Fibroblast of lung (primary cell): ENCODE results near the gene TMEM120B. TPM values are rescaled to one million over a fixed set of nuclear protein-coding genes. Genes with fewer than 3 reads are reported as not detected.
A peak's percentile ranks its signal among the peaks of the same experiment; 100 is the strongest.

Experiments
- DNase-seq, 2 donors: peaks; one replicate each; pipeline versions ENCODE4 v3.0.0 to v3.0.0-alpha.2; 2010; ENCODE audit warnings: low read depth in 2 of 2
- H2AFZ ChIP-seq: 2 replicates; pipeline ENCODE4 v1.5.1; 2012; ENCODE audit warnings: low read length, control low read depth, inconsistent platforms
- H3K27ac ChIP-seq: 2 replicates; pipeline ENCODE4 v1.5.1; 2011; ENCODE audit warnings: low read length, control low read depth; ENCODE audit not compliant: insufficient read depth
- H3K27me3 ChIP-seq: 2 replicates; pipeline ENCODE4 v1.5.1; 2011; ENCODE audit warnings: mild to moderate bottlenecking, low read length; ENCODE audit not compliant: control insufficient read depth, insufficient read depth
- H3K36me3 ChIP-seq: 2 replicates; pipeline ENCODE4 v1.5.1; 2011; ENCODE audit warnings: low read length; ENCODE audit not compliant: control insufficient read depth, insufficient read depth
- H3K4me1 ChIP-seq: 2 replicates; pipeline ENCODE4 v1.5.1; 2011; ENCODE audit warnings: low read length; ENCODE audit not compliant: control insufficient read depth, insufficient read depth; ENCODE audit errors: extremely low read depth
- H3K4me2 ChIP-seq: 2 replicates; pipeline ENCODE4 v1.5.1; 2011; ENCODE audit warnings: low read length, control low read depth; ENCODE audit not compliant: insufficient read depth; ENCODE audit errors: extremely low read depth
- H3K4me3 ChIP-seq, 4 experiments: fragments of 200-600 bp in 1 of 4; sonication (generic) in 1 of 4; replicated peaks in 1 of 4; 2 replicates each; pipeline ENCODE4 v1.5.1; 2011 to 2016; ENCODE audit warnings: low read length in 4 of 4, low read depth in 3 of 4, mild to moderate bottlenecking in 3 of 4, control low read depth in 2 of 4, inconsistent platforms in 1 of 4, mixed read lengths in 1 of 4; ENCODE audit not compliant: insufficient read depth in 1 of 4; ENCODE audit errors: control extremely low read depth in 1 of 4
- H3K79me2 ChIP-seq: 2 replicates; pipeline ENCODE4 v1.5.1; 2012; ENCODE audit warnings: mild to moderate bottlenecking, low read length, inconsistent platforms; ENCODE audit not compliant: control insufficient read depth, insufficient read depth
- H3K9ac ChIP-seq: 2 replicates; pipeline ENCODE4 v1.5.1; 2011; ENCODE audit warnings: mild to moderate bottlenecking, low read length, control low read depth; ENCODE audit not compliant: insufficient read depth
- H3K9me3 ChIP-seq: 2 replicates; pipeline ENCODE4 v1.5.1; 2012; ENCODE audit warnings: low read depth, low read length; ENCODE audit not compliant: control insufficient read depth, insufficient read depth
- H4K20me1 ChIP-seq: 2 replicates; pipeline ENCODE4 v1.5.1; 2011; ENCODE audit warnings: low read length; ENCODE audit not compliant: control insufficient read depth, insufficient read depth; ENCODE audit errors: extremely low read depth
- EZH2 ChIP-seq: IDR thresholded peaks from 2 replicates; pipeline ENCODE4 v1.5.1; 2012; ENCODE audit warnings: low read length, control low read depth, mild to moderate bottlenecking; ENCODE audit errors: missing control alignments
- polyA plus RNA-seq, 2 donors: library from polyadenylated mRNA; depleted of rRNA in 1 of 2; stranded (reverse) in 1 of 2; unstranded in 1 of 2; fragments of >200 nt; gene quantifications; 2 replicates each; pipeline ENCODE4 v1.2.1, GENCODE V29; 2011 to 2012; ENCODE audit warnings: missing spikeins in 1 of 2
- total RNA-seq: library from RNA; depleted of rRNA; stranded (reverse); fragments of >200 nt; gene quantifications from 2 replicates; pipeline ENCODE4 v1.2.1, GENCODE V29; 2014
- TF ChIP-seq, protein P1 (sequence below), 2 donors: IDR thresholded peaks in 1 of 2; conservative IDR thresholded peaks in 1 of 2; 1 replicate in 1 of 2; 2 replicates in 1 of 2; pipeline ENCODE4 v1.5.1; 2011 to 2012; ENCODE audit warnings: low read length in 2 of 2, control low read depth in 1 of 2, inconsistent platforms in 1 of 2, low read depth in 1 of 2, mild to moderate bottlenecking in 1 of 2

Gene TMEM120B
- total and polyA plus RNA-seq, 2 donors (not counting 1 experiment from before 2014, with no cell fraction given), result 8.6 TPM

DNA sequence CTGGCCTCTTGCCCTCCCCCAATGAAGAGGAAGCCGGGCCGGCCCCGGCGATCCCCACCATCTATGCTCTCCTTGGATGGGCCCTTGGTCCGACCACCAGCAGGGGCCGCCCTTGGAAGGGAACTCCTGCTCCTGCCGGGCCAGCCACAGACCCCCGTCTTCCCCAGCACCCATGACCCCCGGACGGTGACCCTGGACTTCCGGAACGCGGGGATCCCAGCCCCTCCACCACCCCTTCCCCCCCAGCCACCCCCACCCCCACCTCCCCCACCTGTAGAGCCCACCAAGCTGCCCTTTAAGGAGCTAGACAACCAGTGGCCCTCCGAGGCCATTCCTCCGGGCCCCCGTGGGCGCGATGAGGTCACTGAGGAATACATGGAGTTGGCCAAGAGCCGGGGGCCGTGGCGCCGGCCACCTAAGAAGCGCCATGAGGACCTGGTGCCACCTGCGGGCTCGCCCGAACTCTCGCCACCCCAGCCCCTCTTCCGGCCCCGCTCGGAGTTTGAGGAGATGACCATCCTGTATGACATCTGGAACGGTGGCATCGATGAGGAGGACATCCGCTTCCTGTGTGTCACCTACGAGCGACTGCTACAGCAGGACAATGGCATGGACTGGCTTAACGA is 110.7 kb downstream of the TMEM120B start:
- Histone ChIP-seq H3K27me3 (no peaks in the 10 kb centered on the region), H3K36me3 (peaks cover 52% of the 10 kb centered on the region), H3K9ac (no peak overlapping the region), H3K4me3 (no peak overlapping the region), H2AFZ (no peak overlapping the region), H3K79me2 (no peaks in the 10 kb centered on the region), H3K4me1 (no peaks in the 10 kb centered on the region), H3K27ac (no peak overlapping the region), H4K20me1 (no peaks in the 10 kb centered on the region), H3K4me2 (no peak overlapping the region), H3K9me3 (no peaks in the 10 kb centered on the region)
- no peak for TF ChIP-seq EZH2
- TF ChIP-seq, protein P1, sequence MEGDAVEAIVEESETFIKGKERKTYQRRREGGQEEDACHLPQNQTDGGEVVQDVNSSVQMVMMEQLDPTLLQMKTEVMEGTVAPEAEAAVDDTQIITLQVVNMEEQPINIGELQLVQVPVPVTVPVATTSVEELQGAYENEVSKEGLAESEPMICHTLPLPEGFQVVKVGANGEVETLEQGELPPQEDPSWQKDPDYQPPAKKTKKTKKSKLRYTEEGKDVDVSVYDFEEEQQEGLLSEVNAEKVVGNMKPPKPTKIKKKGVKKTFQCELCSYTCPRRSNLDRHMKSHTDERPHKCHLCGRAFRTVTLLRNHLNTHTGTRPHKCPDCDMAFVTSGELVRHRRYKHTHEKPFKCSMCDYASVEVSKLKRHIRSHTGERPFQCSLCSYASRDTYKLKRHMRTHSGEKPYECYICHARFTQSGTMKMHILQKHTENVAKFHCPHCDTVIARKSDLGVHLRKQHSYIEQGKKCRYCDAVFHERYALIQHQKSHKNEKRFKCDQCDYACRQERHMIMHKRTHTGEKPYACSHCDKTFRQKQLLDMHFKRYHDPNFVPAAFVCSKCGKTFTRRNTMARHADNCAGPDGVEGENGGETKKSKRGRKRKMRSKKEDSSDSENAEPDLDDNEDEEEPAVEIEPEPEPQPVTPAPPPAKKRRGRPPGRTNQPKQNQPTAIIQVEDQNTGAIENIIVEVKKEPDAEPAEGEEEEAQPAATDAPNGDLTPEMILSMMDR (conservative IDR thresholded peaks at IDR 0.05 in 1 of 2, IDR thresholded peaks at IDR 0.05 in 1 of 2; ENCODE audit: low read depth in 1 of 2, low read length in 2 of 2), result peak in 1 of 2 donors; percentile 9
- DNase-seq, result no peak

DNA sequence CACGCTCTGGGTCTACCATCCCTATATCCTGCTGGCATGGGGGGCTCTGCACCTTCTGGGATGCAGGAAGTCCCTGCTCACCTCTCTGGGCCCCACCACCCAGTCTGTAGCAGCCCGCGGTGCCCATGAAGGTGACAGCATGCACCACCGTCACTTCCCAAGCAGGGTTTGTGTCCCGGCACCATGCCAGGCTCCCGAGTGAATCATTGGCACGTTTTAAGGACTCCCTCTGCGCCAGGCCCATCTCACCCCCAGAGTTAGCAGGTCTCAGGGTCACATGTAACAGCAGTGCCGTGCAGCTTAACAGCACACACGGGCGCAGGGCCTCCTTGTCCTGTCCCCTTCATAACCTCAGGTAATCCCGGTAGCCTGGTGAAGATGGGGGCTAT is 111.2 kb downstream of the TMEM120B start:
- DNase-seq, result no peak
- Histone ChIP-seq H3K27ac (no peak overlapping the region), H3K36me3 (peaks cover 56% of the 10 kb centered on the region), H3K79me2 (no peaks in the 10 kb centered on the region), H3K9me3 (no peaks in the 10 kb centered on the region), H3K27me3 (no peaks in the 10 kb centered on the region), H4K20me1 (no peaks in the 10 kb centered on the region), H3K4me3 (no peak overlapping the region), H3K4me1 (no peaks in the 10 kb centered on the region), H3K4me2 (no peak overlapping the region), H2AFZ (no peak overlapping the region), H3K9ac (no peak overlapping the region)
- TF ChIP-seq, protein P1 (conservative IDR thresholded peaks at IDR 0.05 in 1 of 2, IDR thresholded peaks at IDR 0.05 in 1 of 2; ENCODE audit: low read depth in 1 of 2, low read length in 2 of 2), result no peak
- no peak for TF ChIP-seq EZH2

DNA sequence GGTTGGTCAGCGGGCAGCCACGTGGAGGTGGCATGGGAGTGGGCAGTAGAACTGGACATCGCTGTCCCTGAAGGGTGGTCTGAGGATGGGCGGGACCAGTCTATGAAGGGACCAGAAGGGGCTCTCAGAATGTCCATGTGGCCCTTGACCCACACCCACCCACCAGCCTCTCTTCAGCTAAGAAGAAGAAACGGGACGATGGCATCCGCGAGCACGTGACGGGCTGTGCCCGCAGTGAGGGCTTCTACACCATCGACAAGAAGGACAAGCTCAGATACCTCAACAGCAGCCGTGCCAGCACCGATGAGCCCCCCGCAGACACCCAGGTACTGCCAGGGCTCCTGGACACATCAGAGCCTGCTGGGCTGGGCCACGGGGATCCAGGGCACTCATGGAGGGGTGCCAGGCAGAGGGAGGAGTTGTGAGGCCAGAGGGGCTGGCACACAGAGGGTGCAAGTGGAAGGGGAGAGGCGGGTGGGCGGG is 112.5 kb downstream of the TMEM120B start:
- Histone ChIP-seq H3K4me3 (no peak overlapping the region), H3K27ac (no peak overlapping the region), H3K79me2 (no peaks in the 10 kb centered on the region), H4K20me1 (no peaks in the 10 kb centered on the region), H3K36me3 (peaks cover 54% of the 10 kb centered on the region), H3K4me2 (no peak overlapping the region), H3K9ac (no peak overlapping the region), H3K27me3 (no peaks in the 10 kb centered on the region), H2AFZ (no peak overlapping the region), H3K4me1 (no peaks in the 10 kb centered on the region), H3K9me3 (no peaks in the 10 kb centered on the region)
- TF ChIP-seq, protein P1 (conservative IDR thresholded peaks at IDR 0.05 in 1 of 2, IDR thresholded peaks at IDR 0.05 in 1 of 2; ENCODE audit: low read depth in 1 of 2, low read length in 2 of 2), result no peak
- no peak for DNase-seq
